ENCODE data around the gene NPB.

The NPB gene

GRCh38 chr17:81927653-81928543 lies 25.9 kb downstream of the NPB start, which contains the start of gene MAFG:
Gene MAFG (minus strand): TSS chr17:81927735. CDS start chr17:81923185, 4,550 bp downstream.
- peak; percentile 94 for DNase-seq

GRCh38 chr17:81928544-81929252 lies 26.7 kb downstream of the NPB start:
- DNase-seq: no peak

- DNase-seq: no peak
These were observed 27.5 kb downstream of the NPB start for GRCh38 chr17:81929253-81930141.

GRCh38 chr17:81930142-81931125 lies 28.4 kb downstream of the NPB start:
- no peak for DNase-seq

- no peak for DNase-seq
These were observed 29.1 kb downstream of the NPB start for GRCh38 chr17:81931189-81931556.

GRCh38 chr17:81931557-81932332 lies 29.7 kb downstream of the NPB start:
- DNase-seq: no peak

GRCh38 chr17:81932333-81932983 lies 30.4 kb downstream of the NPB start:
- DNase-seq: no peak

- DNase-seq: no peak
These were observed 31.2 kb downstream of the NPB start for GRCh38 chr17:81933178-81933699.

- DNase-seq: no peak
These were observed 32.2 kb downstream of the NPB start for GRCh38 chr17:81934098-81934757.

GRCh38 chr17:81934850-81935708 lies 33.0 kb downstream of the NPB start:
- DNase-seq: no peak

GRCh38 chr17:81935709-81936084 lies 33.7 kb downstream of the NPB start:
- DNase-seq: no peak

GRCh38 chr17:81939218-81939617 lies 37.2 kb downstream of the NPB start:
- no peak for DNase-seq

- no peak for DNase-seq
These were observed 37.9 kb downstream of the NPB start for GRCh38 chr17:81939881-81940385.

- no peak for DNase-seq
These were observed 38.8 kb downstream of the NPB start for GRCh38 chr17:81940538-81941483.

- DNase-seq: no peak
These were observed 39.6 kb downstream of the NPB start for GRCh38 chr17:81941484-81942166.

- DNase-seq: no peak
These were observed 40.1 kb downstream of the NPB start for GRCh38 chr17:81942167-81942553.

- no peak for DNase-seq
These were observed 42.8 kb downstream of the NPB start for GRCh38 chr17:81944858-81945257.
